ENCODE measurements around the gene MYO7B.
"Not testable (repeated sequence)": the region's sequence is repeated elsewhere in the genome, so short reads cannot be mapped to it uniquely, and the experiment has no call there.

Gene MYO7B

GRCh38 chr2:127530245-127531140 is 5.0 kb upstream of the MYO7B start:
- no peak overlapping the region for H3K4me3 ChIP-seq (ENCODE audit: low read length)
- no peak for TF ChIP-seq ZNF274 (IDR thresholded peaks at IDR 0.05; ENCODE audit: low read depth, low read length)

DNA sequence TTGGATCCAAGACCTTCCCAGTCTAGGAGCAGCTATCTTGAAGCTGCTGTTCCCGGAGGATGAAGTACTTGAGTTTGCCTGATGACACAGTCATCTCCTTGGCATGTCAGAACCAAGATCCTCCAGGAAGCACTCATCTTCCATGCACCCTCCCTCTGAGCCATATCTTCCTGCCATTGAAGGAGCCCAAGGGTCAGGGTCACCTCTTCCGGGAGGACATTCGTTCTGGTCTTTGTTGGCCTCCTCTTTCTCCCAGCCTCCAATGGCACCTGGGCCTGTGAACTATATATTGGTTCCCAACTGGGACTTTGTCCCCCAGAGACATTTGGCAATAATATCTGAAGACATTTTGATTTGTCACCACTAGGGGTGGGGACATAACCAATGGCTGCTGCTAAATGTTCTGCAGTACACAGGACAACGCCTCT is 4.2 kb upstream of the MYO7B start:
- TF ChIP-seq ZNF274 (IDR thresholded peaks at IDR 0.05; ENCODE audit: low read depth, low read length), result no peak
- H3K4me3 ChIP-seq (ENCODE audit: low read length), result no peak overlapping the region

DNA sequence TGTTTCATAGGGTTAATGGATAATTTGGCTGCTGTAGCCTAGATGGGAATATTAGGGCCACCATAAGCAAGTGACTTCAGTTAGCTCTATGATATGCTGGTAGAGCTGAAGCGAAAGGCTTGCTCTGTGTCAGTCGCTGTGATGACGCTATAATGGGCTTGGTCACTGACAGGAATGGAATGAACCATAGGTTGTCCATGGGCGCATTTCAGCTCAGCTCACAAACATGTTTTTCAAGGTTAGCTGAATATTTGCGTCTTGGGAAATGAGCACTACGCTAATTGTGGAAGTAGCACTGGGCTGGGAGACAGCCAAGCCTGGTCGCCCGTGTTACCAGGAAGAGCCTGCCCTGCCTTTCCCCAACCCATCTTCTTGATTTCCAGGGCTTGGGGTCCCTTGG is 3.2 kb upstream of the MYO7B start:
- no peak overlapping the region for H3K4me3 ChIP-seq (ENCODE audit: low read length)
- no peak for TF ChIP-seq ZNF274 (IDR thresholded peaks at IDR 0.05; ENCODE audit: low read depth, low read length)

DNA sequence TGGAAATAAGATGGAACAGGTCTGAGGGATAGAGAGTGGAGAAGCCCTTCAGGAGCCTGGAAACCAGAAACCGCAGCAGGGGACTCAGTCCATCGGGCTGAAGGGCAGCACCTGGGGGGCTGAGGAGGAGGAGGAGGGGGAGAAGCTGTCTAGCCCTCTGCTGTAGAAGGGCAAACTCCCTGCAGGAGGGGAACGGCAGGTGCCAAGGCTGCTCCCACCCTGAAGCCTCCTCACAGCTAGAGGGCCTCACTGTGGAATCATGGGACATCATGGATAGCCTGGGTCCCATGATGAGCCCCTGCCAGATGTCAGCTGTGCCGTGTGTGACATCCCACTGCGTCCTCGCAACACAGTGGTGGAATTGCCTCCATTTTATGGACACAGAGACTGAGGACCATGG is 435 bp downstream of the MYO7B start:
- no peak overlapping the region for H3K4me3 ChIP-seq (ENCODE audit: low read length)
- TF ChIP-seq ZNF274 (IDR thresholded peaks at IDR 0.05; ENCODE audit: low read depth, low read length), result no peak

- TF ChIP-seq ZNF274 (IDR thresholded peaks at IDR 0.05; ENCODE audit: low read depth, low read length), result no peak
These were observed 1.4 kb downstream of the MYO7B start for GRCh38 chr2:127536707-127537541.

GRCh38 chr2:127537644-127538043 is 2.2 kb downstream of the MYO7B start:
- H3K4me3 ChIP-seq (ENCODE audit: low read length), result no peak overlapping the region
- no peak for TF ChIP-seq ZNF274 (IDR thresholded peaks at IDR 0.05; ENCODE audit: low read depth, low read length)

More at GRCh38 chr2:127536707-127537541, 1.4 kb downstream of the MYO7B start:
- no peak overlapping the region for H3K4me3 ChIP-seq (ENCODE audit: low read length)

DNA sequence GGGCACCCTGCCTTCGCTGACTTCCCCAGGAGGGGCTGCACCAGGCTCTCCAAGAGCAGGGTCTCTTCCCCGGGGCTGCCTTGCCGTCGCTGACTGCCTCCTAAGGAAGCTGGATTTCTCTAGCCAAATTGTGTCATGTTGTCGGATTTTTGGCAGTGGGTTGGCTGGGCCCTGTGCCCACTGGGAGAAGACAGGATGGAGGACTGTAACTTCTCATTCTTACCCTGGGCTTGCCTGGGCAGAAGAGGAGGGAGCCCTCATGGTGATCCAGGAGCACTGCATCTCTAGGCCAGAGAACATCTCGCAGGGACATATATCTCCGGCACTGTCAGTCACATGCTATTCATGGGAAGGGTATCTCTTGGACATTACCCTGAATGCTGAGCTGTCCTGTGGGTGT is 6.3 kb downstream of the MYO7B start:
- TF ChIP-seq ZNF274 (IDR thresholded peaks at IDR 0.05; ENCODE audit: low read depth, low read length), result no peak
- H3K4me3 ChIP-seq (ENCODE audit: low read length), result no peak overlapping the region

DNA sequence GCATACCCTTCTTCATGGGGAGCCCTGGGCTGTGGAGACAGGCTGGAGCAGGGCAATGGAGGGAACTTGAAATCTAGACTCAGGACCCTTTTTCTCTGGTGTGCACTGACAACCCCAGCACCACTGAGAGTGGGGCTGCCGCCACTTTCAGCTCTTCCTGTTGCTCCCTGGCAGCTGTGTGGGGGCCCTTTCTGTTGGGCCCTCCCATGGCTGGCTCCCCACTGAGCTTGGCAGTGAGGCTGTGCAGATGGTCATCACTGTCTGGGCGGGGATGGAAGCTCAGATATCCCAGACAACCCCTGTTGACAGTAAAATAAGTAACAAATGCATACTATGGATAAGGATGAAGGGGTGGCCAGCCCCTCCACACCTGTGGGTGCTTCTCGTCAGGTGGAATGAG is 6.7 kb downstream of the MYO7B start:
- no peak overlapping the region for H3K4me3 ChIP-seq (ENCODE audit: low read length)
- no peak for TF ChIP-seq ZNF274 (IDR thresholded peaks at IDR 0.05; ENCODE audit: low read depth, low read length)

- not testable (repeated sequence) for H3K4me3 ChIP-seq (ENCODE audit: low read length)
These were observed 7.6 kb downstream of the MYO7B start for GRCh38 chr2:127543013-127543501.

- TF ChIP-seq ZNF274 (IDR thresholded peaks at IDR 0.05; ENCODE audit: low read depth, low read length), result no peak
- no peak overlapping the region for H3K4me3 ChIP-seq (ENCODE audit: low read length)
These were observed 9.7 kb downstream of the MYO7B start for GRCh38 chr2:127545189-127545588.

GRCh38 chr2:127545796-127546195 is 10.3 kb downstream of the MYO7B start:
- no peak overlapping the region for H3K4me3 ChIP-seq (ENCODE audit: low read length)
- TF ChIP-seq ZNF274 (IDR thresholded peaks at IDR 0.05; ENCODE audit: low read depth, low read length), result no peak

DNA sequence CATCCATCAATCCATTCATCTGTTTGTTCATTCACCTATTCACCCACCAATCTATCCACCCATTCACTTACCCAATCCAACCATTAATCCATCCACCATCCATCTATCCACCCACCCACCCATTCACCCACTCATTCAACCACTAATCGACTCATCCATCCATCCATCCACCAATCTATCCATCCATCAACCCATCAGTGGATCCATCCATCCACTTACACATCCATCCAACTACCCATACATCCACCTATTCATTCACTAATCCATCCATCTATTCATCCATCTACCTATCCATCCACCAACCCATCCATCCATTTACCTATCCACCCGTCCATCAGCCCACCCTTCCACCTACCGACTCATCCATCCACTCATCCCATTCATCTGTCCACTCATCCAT is 11.3 kb downstream of the MYO7B start:
- no peak overlapping the region for H3K4me3 ChIP-seq (ENCODE audit: low read length)
- TF ChIP-seq ZNF274 (IDR thresholded peaks at IDR 0.05; ENCODE audit: low read depth, low read length), result no peak

DNA sequence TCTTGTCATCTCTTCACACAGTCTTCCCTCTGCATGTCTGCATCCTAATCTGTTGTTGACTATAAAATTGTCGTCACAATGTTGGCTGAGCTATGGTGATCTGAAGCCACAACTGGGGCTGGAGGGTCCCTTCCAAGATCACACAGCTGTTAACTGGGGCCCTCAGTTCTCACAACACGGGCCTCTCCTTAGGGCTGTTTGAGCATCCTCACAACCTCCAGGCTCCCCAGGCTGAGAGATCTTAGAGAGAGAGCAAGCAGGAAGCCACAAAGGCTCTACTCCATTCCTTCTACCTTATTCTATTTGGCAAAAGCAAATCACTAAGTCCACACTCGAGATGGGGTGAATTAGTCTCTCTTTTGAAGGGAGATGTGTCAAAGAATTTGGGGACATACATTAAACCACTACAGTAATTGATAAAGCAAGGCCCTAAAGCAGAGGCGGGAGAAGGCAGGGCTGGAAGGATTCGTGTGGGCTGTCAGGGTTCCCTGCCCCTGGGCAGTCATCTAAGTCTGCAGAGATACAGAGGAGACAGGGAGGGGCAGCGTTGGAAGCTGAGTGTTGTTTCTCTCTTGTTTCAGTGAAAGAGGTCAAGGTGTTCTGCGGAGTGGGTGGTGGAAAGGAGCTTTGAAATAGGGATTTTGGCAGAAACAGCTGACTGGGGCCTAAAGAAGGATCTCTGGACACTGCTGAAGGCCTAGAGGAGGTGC is 15.9 kb downstream of the MYO7B start:
- no peak for TF ChIP-seq ZNF274 (IDR thresholded peaks at IDR 0.05; ENCODE audit: low read depth, low read length)

DNA sequence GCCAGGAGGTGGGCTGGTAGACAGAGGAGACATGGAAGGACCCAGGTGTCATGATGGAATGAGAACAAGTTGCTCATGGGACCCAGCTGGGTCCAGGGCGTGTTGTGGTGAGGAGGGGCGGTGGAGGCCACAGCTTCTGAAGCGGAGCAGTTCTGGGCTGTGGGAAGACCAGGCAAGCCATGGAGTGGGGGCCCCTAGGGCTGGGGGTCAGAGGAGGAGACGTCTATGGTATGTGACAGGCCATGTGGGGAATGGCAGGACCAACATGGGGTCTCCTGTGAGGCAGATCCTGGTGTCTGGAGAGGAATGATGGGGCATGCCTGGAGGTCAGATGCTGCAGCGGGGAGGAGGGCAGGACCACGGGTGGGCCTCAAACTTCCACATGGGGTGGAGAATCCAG is 16.9 kb downstream of the MYO7B start:
- no peak overlapping the region for H3K4me3 ChIP-seq (ENCODE audit: low read length)
- TF ChIP-seq ZNF274 (IDR thresholded peaks at IDR 0.05; ENCODE audit: low read depth, low read length), result no peak

More for the DNA sequence above, 15.9 kb downstream of the MYO7B start:
- no peak overlapping the region for H3K4me3 ChIP-seq (ENCODE audit: low read length)
